Kidney (tissue), 14 donors: ENCODE data around the gene HTR3E. TPM values are rescaled to one million over a fixed set of nuclear protein-coding genes. Genes with fewer than 3 reads are reported as not detected.

Experiments used
- DNase-seq, 5 donors: peaks; one replicate each; pipeline ENCODE4 v3.0.0-alpha.2; 2013 to 2020
- FAIRE-seq: peaks from 2 replicates; lab custom pipeline; 2012; peaks lifted over from hg19 to GRCh38; lab: Jason Lieb, UNC
- H3K27ac ChIP-seq, 2 donors: one replicate each; pipeline ENCODE4 v1.7.0; 2013; ENCODE audit warnings: low read depth in 2 of 2, low read length in 2 of 2, inconsistent platforms in 1 of 2
- H3K27me3 ChIP-seq: one replicate; pipeline ENCODE4 v1.7.1; 2013; ENCODE audit warnings: low read length, inconsistent platforms; ENCODE audit not compliant: control insufficient read depth, insufficient read depth
- H3K36me3 ChIP-seq, 3 donors: one replicate each; pipeline versions ENCODE4 v1.7.0 to v1.7.1; 2013; ENCODE audit warnings: low read length in 3 of 3, control low read depth in 1 of 3, inconsistent platforms in 1 of 3; ENCODE audit not compliant: insufficient read depth in 3 of 3, control insufficient read depth in 2 of 3
- H3K4me1 ChIP-seq, 3 donors: one replicate each; pipeline versions ENCODE4 v1.7.0 to v1.7.1; 2013; ENCODE audit warnings: low read length in 3 of 3, inconsistent platforms in 1 of 3, low read depth in 1 of 3; ENCODE audit not compliant: control insufficient read depth in 2 of 3, insufficient read depth in 2 of 3
- H3K4me3 ChIP-seq, 3 donors: one replicate each; pipeline versions ENCODE4 v1.7.0 to v1.8.1; 2013; ENCODE audit warnings: low read length in 3 of 3, control low read depth in 1 of 3, inconsistent platforms in 1 of 3
- H3K9ac ChIP-seq, 3 donors: one replicate each; pipeline versions ENCODE4 v1.7.0 to v1.7.1; 2013; ENCODE audit warnings: low read length in 3 of 3, control low read depth in 1 of 3, inconsistent platforms in 1 of 3
- H3K9me3 ChIP-seq, 3 donors: one replicate each; pipeline versions ENCODE4 v1.7.0 to v1.7.1; 2013; ENCODE audit warnings: low read length in 3 of 3, control low read depth in 1 of 3, inconsistent platforms in 1 of 3; ENCODE audit not compliant: control insufficient read depth in 2 of 3, insufficient read depth in 1 of 3
- intact Hi-C: fragments of 100-400 bp; cut with DNase I; formaldehyde crosslinking; loops from one replicate; pipeline ENCODE4 v1.11.1; 2022
- polyA plus RNA-seq: library from polyadenylated mRNA; stranded (reverse); fragments of 350-450 nt; fragmentation: Illumina TruSeq; extraction: RNeasy Lipid Tissue Mini Kit (QIAGEN cat#74804); gene quantifications from one replicate; pipeline ENCODE4 v1.2.3, GENCODE V29; 2014; ENCODE audit warnings: low read depth, low replicate concordance; ENCODE audit not compliant: insufficient read depth
- total RNA-seq: library from RNA; stranded (reverse); fragmentation: NEBNext Ultra II Directional; extraction: Animal tissue kit (Norgen Biotek cat#: 25700); gene quantifications from one replicate; pipeline ENCODE4 v1.2.1, GENCODE V29; 2021
- TF ChIP-seq, protein P1 (sequence below): IDR thresholded peaks from 3 replicates; pipeline ENCODE4 v1.5.1; 2012; ENCODE audit warnings: mild to moderate bottlenecking, moderate library complexity, borderline replicate concordance; ENCODE audit not compliant: insufficient read depth; ENCODE audit errors: extremely low read depth
- donor health status: control.
- donor health status: control.
- donor health status: control.
- donor health status: control.
- donor health status: control.
- donor health status: DM: yes; HTN: yes; CAD: no.
- donor health status: Normal renal cell carcinoma (clear cell type).

Gene HTR3E
- total and polyA plus RNA-seq, 2 donors from 2014 or later: not detected

DNA sequence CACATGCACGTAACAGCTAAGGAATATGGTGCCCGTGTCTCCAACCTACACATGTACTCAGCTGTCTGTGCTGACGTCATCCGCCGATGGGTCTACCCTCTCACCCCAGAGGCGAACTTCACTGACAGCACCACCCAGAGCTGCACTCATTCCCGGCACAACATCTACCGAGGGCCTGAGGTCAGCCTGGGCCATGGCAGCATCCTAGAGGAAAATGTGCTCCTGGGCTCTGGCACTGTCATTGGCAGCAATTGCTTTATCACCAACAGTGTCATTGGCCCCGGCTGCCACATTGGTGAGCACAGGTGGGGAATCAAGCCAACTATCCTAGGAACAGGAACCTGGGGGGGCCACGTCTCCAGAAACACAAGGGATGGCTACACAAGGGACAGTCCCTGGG, 43.6 kb downstream of the HTR3E start:
- TF ChIP-seq, protein P1, sequence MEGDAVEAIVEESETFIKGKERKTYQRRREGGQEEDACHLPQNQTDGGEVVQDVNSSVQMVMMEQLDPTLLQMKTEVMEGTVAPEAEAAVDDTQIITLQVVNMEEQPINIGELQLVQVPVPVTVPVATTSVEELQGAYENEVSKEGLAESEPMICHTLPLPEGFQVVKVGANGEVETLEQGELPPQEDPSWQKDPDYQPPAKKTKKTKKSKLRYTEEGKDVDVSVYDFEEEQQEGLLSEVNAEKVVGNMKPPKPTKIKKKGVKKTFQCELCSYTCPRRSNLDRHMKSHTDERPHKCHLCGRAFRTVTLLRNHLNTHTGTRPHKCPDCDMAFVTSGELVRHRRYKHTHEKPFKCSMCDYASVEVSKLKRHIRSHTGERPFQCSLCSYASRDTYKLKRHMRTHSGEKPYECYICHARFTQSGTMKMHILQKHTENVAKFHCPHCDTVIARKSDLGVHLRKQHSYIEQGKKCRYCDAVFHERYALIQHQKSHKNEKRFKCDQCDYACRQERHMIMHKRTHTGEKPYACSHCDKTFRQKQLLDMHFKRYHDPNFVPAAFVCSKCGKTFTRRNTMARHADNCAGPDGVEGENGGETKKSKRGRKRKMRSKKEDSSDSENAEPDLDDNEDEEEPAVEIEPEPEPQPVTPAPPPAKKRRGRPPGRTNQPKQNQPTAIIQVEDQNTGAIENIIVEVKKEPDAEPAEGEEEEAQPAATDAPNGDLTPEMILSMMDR: no peak
- H3K9ac ChIP-seq: no peak overlapping the region
- no peak overlapping the region for H3K27ac ChIP-seq
- intact Hi-C loops: no loop called here
- no peak for FAIRE-seq
- peaks cover 5 to 18% (median 14%) of the 10 kb centered on the region in 3 donors for H3K4me1 ChIP-seq
- no peak for DNase-seq
- no peaks in the 10 kb centered on the region for H3K27me3 ChIP-seq
- H3K4me3 ChIP-seq: no peak overlapping the region
- H3K9me3 ChIP-seq: no peaks in the 10 kb centered on the region
- H3K36me3 ChIP-seq: peaks cover 11 to 56% (median 36%) of the 10 kb centered on the region in 3 donors

DNA sequence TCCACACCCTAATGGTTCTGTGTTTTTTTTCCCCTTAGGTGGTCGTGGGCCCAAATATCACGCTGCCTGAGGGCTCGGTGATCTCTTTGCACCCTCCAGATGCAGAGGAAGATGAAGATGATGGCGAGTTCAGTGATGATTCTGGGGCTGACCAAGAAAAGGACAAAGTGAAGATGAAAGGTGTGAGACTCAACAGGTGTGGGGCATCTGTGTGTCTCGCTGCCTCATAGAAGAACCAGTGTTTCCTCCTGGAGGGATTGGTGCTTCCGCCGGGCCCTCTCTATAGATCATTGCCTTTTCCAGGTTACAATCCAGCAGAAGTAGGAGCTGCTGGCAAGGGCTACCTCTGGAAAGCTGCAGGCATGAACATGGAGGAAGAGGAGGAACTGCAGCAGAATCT, 45.3 kb downstream of the HTR3E start:
- Histone ChIP-seq H3K36me3 (peaks cover 11 to 59% (median 38%) of the 10 kb centered on the region in 3 donors), H3K4me1 (peaks cover under 1 to 6% (median under 1%) of the 10 kb centered on the region in 3 donors), H3K9ac (no peak overlapping the region), H3K4me3 (no peak overlapping the region), H3K9me3 (no peaks in the 10 kb centered on the region), H3K27me3 (no peaks in the 10 kb centered on the region), H3K27ac (no peak overlapping the region)
- DNase-seq (no peak), FAIRE-seq (no peak)
- TF ChIP-seq, protein P1: no peak
- intact Hi-C loops: no loop called here

DNA sequence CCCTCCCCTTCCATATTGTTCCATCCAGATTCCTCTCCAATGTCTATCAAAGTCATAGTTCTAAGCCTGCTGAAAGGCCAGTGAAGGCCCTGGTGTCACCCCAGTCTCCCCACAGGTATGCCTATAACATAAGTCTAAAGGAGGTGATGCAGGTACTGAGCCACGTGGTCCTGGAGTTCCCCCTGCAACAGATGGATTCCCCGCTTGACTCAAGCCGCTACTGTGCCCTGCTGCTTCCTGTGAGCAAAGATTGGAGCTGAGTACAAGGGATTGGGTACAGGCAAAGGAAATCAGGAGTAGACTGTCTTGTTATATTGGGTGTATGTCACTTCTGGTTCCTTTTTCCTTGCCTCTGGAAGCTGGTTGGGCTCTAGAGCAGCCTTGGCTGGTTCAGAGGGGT, 46.5 kb downstream of the HTR3E start:
- Histone ChIP-seq H3K4me3 (no peak overlapping the region), H3K27me3 (no peaks in the 10 kb centered on the region), H3K9me3 (no peaks in the 10 kb centered on the region), H3K27ac (no peak overlapping the region), H3K9ac (no peak overlapping the region), H3K4me1 (peaks cover 0 to 6% (median 0%) of the 10 kb centered on the region in 3 donors), H3K36me3 (peaks cover 11 to 55% (median 38%) of the 10 kb centered on the region in 3 donors)
- TF ChIP-seq, protein P1: no peak
- intact Hi-C loops: no loop called here
- DNase-seq (no peak), FAIRE-seq (no peak)

DNA sequence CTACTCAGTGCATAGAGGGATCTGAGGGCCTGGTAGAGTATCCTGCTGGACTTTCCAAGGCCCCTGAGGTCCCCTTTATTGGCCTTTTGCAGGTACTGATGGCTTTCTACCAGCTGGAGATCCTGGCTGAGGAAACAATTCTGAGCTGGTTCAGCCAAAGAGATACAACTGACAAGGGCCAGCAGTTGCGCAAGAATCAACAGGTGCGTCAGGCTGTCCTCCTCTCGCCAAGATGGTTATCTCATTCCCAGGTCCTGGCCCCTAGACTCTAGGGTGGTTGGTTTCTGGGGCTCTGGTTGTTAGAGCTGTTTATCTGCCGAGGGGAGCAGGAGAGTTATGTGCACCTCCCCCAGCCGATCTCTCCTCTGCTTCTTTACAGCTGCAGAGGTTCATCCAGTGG, 47.6 kb downstream of the HTR3E start:
- Histone ChIP-seq H3K4me1 (peaks cover 0 to 6% (median 0%) of the 10 kb centered on the region in 3 donors), H3K4me3 (no peak overlapping the region), H3K27me3 (no peaks in the 10 kb centered on the region), H3K9me3 (no peaks in the 10 kb centered on the region), H3K27ac (no peak overlapping the region), H3K36me3 (peaks cover 11 to 55% (median 38%) of the 10 kb centered on the region in 3 donors), H3K9ac (no peak overlapping the region)
- intact Hi-C loops: no loop called here
- FAIRE-seq (no peak), DNase-seq (no peak)
- TF ChIP-seq, protein P1: no peak
